DOHH2 (cell line): ENCODE measurements around the gene MSI1.
A peak's percentile ranks its signal among the peaks of the same experiment; 100 is the strongest.

Source experiments
- H3F3A ChIP-seq: fragments of 200-600 bp; sonication (generic), shearing (Covaris generic); 2 replicates; pipeline ENCODE4 v1.6.0; 2016; ENCODE audit warnings: antibody characterized with exemption, mild to moderate bottlenecking; ENCODE audit not compliant: control insufficient read depth, insufficient read depth
- H3K27ac ChIP-seq: fragments of 200-600 bp; sonication (generic); 2 replicates; pipeline ENCODE4 v1.5.1; 2014; ENCODE audit warnings: low read depth, mild to moderate bottlenecking, low read length, moderate library complexity
- H3K27me3 ChIP-seq: fragments of 200-600 bp; sonication (generic); 2 replicates; pipeline ENCODE4 v1.6.1; 2014; ENCODE audit warnings: mild to moderate bottlenecking, low read length, mixed read lengths; ENCODE audit not compliant: control insufficient read depth
- H3K36me3 ChIP-seq: fragments of 200-600 bp; sonication (generic); 2 replicates; pipeline ENCODE4 v1.6.1; 2014; ENCODE audit warnings: mild to moderate bottlenecking, low read length, moderate library complexity, mixed read lengths; ENCODE audit not compliant: control insufficient read depth
- H3K4me1 ChIP-seq: fragments of 200-600 bp; sonication (generic); 2 replicates; pipeline ENCODE4 v1.6.1; 2014; ENCODE audit warnings: mild to moderate bottlenecking, low read length, mixed read lengths; ENCODE audit not compliant: control insufficient read depth
- H3K4me2 ChIP-seq: fragments of 200-600 bp; sonication (generic); 2 replicates; pipeline ENCODE4 v1.6.0; 2014; ENCODE audit warnings: mild to moderate bottlenecking, low read length, moderate library complexity
- H3K4me3 ChIP-seq: fragments of 200-600 bp; sonication (generic); 2 replicates; pipeline ENCODE4 v1.5.1; 2014; ENCODE audit warnings: mild to moderate bottlenecking, low read length, mixed read lengths
- H3K79me2 ChIP-seq: fragments of 200-600 bp; sonication (generic); 2 replicates; pipeline ENCODE4 v1.6.1; 2014; ENCODE audit warnings: mild to moderate bottlenecking, low read length, mixed read lengths; ENCODE audit not compliant: control insufficient read depth
- H3K9me2 ChIP-seq: fragments of 200-600 bp; sonication (generic); replicated peaks from 2 replicates; pipeline ENCODE4 v1.6.1; 2014; ENCODE audit warnings: mild to moderate bottlenecking, low read length, mixed read lengths; ENCODE audit not compliant: control insufficient read depth
- H3K9me3 ChIP-seq: fragments of 200-600 bp; sonication (generic); 2 replicates; pipeline ENCODE4 v1.6.1; 2014; ENCODE audit warnings: antibody characterized with exemption, low read length, mixed read lengths; ENCODE audit not compliant: control insufficient read depth, insufficient read depth
- H4K20me1 ChIP-seq: fragments of 200-600 bp; sonication (generic); 2 replicates; pipeline ENCODE4 v1.6.0; 2014; ENCODE audit warnings: low read depth, mild to moderate bottlenecking, antibody characterized with exemption, low read length, moderate library complexity; ENCODE audit not compliant: control insufficient read depth, insufficient read depth
- CTCF ChIP-seq: fragments of 200-600 bp; sonication (generic); IDR thresholded peaks from one replicate; pipeline ENCODE4 v1.5.1; 2014; ENCODE audit warnings: antibody characterized with exemption, mild to moderate bottlenecking, low read depth, low read length; ENCODE audit not compliant: poor library complexity, severe bottlenecking
- EZH2phosphoT487 ChIP-seq: fragments of 200-600 bp; sonication (generic); IDR thresholded peaks from 2 replicates; pipeline ENCODE4 v1.6.1; 2017; ENCODE audit warnings: borderline replicate concordance, mild to moderate bottlenecking, antibody characterized with exemption, low read length, moderate library complexity, mixed read lengths

Gene MSI1

GRCh38 chr12:120381752-120382419 is 12.9 kb upstream of the MSI1 start:
- Histone ChIP-seq H3K27ac (no peak overlapping the region), H3K9me3 (no peaks in the 10 kb centered on the region), H3K4me1 (peaks cover 9% of the 10 kb centered on the region), H3K4me2 (no peak overlapping the region), H4K20me1 (no peaks in the 10 kb centered on the region), H3K4me3 (no peak overlapping the region), H3K79me2 (no peaks in the 10 kb centered on the region), H3F3A (no peaks in the 10 kb centered on the region), H3K36me3 (no peaks in the 10 kb centered on the region), H3K9me2 (no peaks in the 10 kb centered on the region), H3K27me3 (0 out of 2 replicates have a peak, but pooled peaks cover 5% of the 10 kb centered on the region)
- TF ChIP-seq CTCF (no peak), EZH2phosphoT487 (no peak)

- Histone ChIP-seq H3K79me2 (no peaks in the 10 kb centered on the region), H3K4me3 (no peak overlapping the region), H3K9me2 (no peaks in the 10 kb centered on the region), H3K9me3 (no peaks in the 10 kb centered on the region), H3F3A (no peaks in the 10 kb centered on the region), H3K4me1 (peaks cover 13% of the 10 kb centered on the region), H3K27ac (no peak overlapping the region), H4K20me1 (no peaks in the 10 kb centered on the region), H3K4me2 (no peak overlapping the region), H3K36me3 (no peaks in the 10 kb centered on the region), H3K27me3 (peaks cover 19% of the 10 kb centered on the region)
- TF ChIP-seq EZH2phosphoT487 (no peak), CTCF (no peak)
Observed at GRCh38 chr12:120378036-120378435, 9.1 kb upstream of the MSI1 start.

- Histone ChIP-seq H3F3A (no peaks in the 10 kb centered on the region), H3K27me3 (peaks cover 23% of the 10 kb centered on the region), H3K27ac (no peak overlapping the region), H3K4me3 (no peak overlapping the region), H3K79me2 (no peaks in the 10 kb centered on the region), H3K9me3 (no peaks in the 10 kb centered on the region), H3K4me2 (peak overlapping the region; percentile 46), H3K36me3 (no peaks in the 10 kb centered on the region), H3K9me2 (no peaks in the 10 kb centered on the region), H4K20me1 (no peaks in the 10 kb centered on the region), H3K4me1 (peaks cover 13% of the 10 kb centered on the region)
- no peak for TF ChIP-seq EZH2phosphoT487
Observed at GRCh38 chr12:120377611-120378010, 8.6 kb upstream of the MSI1 start.

- Histone ChIP-seq H3K27ac (no peak overlapping the region), H3K4me1 (peaks cover 13% of the 10 kb centered on the region), H4K20me1 (no peaks in the 10 kb centered on the region), H3K4me2 (peak overlapping the region; percentile 46), H3K79me2 (no peaks in the 10 kb centered on the region), H3F3A (no peaks in the 10 kb centered on the region), H3K9me3 (no peaks in the 10 kb centered on the region), H3K4me3 (peak overlapping the region; percentile 10; the same call in 1 of the 2 replicates), H3K9me2 (no peaks in the 10 kb centered on the region), H3K27me3 (peaks cover 25% of the 10 kb centered on the region), H3K36me3 (no peaks in the 10 kb centered on the region)
- TF ChIP-seq EZH2phosphoT487 (no peak), CTCF (no peak)
Observed at GRCh38 chr12:120376934-120377572, 8.1 kb upstream of the MSI1 start.
